RWPE1 (cell line): Measurements from ENCODE around the gene SPINK4.

Experiments used
- CTCF ChIA-PET: fragments of 350-600 bp; sonication (Branson Sonifier 250); formaldehyde crosslinking; extraction: SDS; loops from one replicate; lab custom pipeline; 2021; lab: Yijun Ruan, JAX
- POLR2A ChIA-PET: fragments of 400-600 bp; formaldehyde crosslinking; extraction: SDS; loops from one replicate; lab custom pipeline; 2020; ENCODE audit warnings: antibody characterized with exemption; ENCODE audit not compliant: low non-redundant PET; lab: Yijun Ruan, JAX
- DNase-seq: peaks from one replicate; pipeline ENCODE4 v3.0.0; 2012; ENCODE audit warnings: low spot score
- H3K27ac ChIP-seq: fragments of 450-650 bp; 2 replicates; pipeline ENCODE4 v1.5.1; 2017
- CTCF ChIP-seq: fragments of 450-650 bp; conservative IDR thresholded peaks from 2 replicates; pipeline ENCODE4 v1.5.1; 2017; ENCODE audit warnings: low read depth, mild to moderate bottlenecking

SPINK4 gene

DNA sequence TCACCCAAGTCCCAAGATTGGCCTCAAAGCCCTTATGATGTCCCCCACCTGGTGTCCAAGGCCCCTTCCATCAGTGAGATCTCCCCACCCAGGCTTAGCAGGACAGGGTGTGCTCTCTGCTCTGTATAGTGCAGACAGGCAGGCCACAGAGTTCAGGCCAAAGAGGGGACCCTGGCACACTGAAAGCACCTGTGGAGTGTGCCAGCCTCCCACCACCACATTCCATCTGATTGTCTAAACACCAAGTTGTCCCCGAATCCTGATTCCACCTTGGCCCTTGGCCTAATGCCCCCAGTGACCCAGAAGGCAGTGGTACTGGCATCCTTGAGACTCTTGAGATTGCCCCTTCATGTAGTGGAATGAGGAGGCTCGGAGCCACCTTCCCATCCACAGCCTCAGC, 5.4 kb downstream of the SPINK4 start:
- CTCF ChIA-PET, result no interaction called here
- POLR2A ChIA-PET, result no interaction called here
- no peak overlapping the region for H3K27ac ChIP-seq
- no peak for DNase-seq
- no peak for TF ChIP-seq CTCF

GRCh38 chr9:33246269-33246860, 6.4 kb downstream of the SPINK4 start:
- H3K27ac ChIP-seq, result peak overlapping the region; percentile 1; the same call in 1 of the 2 replicates
- DNase-seq, result no peak
- POLR2A ChIA-PET, result interaction anchor here (0.6 kb wide), 1 partner anchor 149 kb away, joined by 3 read pairs; no protein-coding TSS in a partner anchor
- TF ChIP-seq CTCF, result no peak
- CTCF ChIA-PET, result interaction anchor here (0.7 to 0.9 kb wide), 2 partner anchors 14 to 57 kb away, joined by 3 to 4 read pairs; no protein-coding TSS in a partner anchor

- DNase-seq, result no peak
- TF ChIP-seq CTCF, result no peak
- peak overlapping the region; percentile 9 for H3K27ac ChIP-seq
- ChIA-PET POLR2A (no interaction called here), CTCF (interaction anchor here (1.0 kb wide), 1 partner anchor 16 kb away, joined by 3 read pairs; no protein-coding TSS in a partner anchor)
Measured at GRCh38 chr9:33248606-33249005, 8.6 kb downstream of the SPINK4 start.

DNA sequence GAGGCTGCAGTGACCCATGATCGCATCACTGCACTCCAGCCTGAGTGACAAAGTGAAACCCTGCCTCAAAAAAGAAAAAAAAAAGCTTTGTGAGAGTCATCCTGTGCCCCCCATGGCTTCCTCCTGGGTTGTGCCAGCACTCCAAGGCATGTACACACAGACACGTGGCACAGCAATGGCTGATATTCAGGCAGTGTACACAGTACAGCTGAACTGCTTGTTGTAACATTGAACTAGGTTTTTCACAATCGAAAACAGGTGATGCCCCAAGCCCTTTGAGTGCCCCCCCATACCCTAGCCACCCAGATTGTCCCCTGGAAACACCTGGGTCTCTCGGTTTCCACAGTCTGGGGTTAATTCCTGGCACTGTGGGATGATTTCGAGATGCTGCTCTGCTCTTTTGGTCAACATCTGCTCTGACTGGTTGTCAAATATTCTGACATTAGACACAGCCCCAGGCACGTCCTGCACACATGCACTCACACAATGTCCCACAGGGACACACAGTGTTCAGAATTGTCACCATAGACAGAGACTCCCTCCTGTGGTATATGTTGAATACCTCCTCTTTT, 9.2 kb downstream of the SPINK4 start:
- POLR2A ChIA-PET, result no interaction called here
- CTCF ChIA-PET, result no interaction called here

DNA sequence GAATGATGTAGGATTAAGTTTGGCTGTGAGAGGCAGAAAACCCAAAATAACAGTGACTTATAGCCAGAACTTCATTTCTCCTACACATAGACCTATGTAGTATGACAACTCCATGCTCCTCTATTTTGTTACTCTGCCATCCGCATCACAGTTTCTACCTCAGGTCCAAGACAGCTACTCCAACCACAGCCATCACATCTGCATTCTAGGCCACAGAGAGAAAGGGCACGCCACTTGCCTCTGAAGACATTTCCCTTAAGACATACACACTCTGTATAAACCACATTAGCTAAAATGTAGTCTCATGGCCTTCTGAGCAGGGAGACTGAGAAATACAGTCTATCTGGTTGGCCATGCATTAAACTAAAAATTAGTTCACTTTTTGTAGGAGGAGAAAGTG, 10.0 kb downstream of the SPINK4 start:
- POLR2A ChIA-PET, result no interaction called here
- peak overlapping the region; percentile 70; the same call in 1 of the 2 replicates for H3K27ac ChIP-seq
- no peak for DNase-seq
- CTCF ChIA-PET, result no interaction called here
- no peak for TF ChIP-seq CTCF

More for the DNA sequence above, 9.2 kb downstream of the SPINK4 start:
- H3K27ac ChIP-seq, result peak overlapping the region; percentile 9
- DNase-seq, result no peak
- TF ChIP-seq CTCF, result no peak

- CTCF ChIA-PET, result no interaction called here
- POLR2A ChIA-PET, result no interaction called here
- TF ChIP-seq CTCF, result no peak
- peak; percentile 57 for DNase-seq
- H3K27ac ChIP-seq, result peak overlapping the region; percentile 70
Measured at GRCh38 chr9:33250458-33250995, 10.6 kb downstream of the SPINK4 start.
